GM21786 (cell line): ENCODE data around the gene RSL1D1.
"Not testable (repeated sequence)": the region's sequence is repeated elsewhere in the genome, so short reads cannot be mapped to it uniquely, and the experiment has no call there.

Experiments
- ATAC-seq: cut with Tn5 transposase; IDR thresholded peaks from one replicate; pipeline ENCODE4 v1.9.1; 2021; ENCODE audit not compliant: unreplicated experiment

The RSL1D1 gene

GRCh38 chr16:11799509-11800381, 51.6 kb downstream of the RSL1D1 start:
- ATAC-seq = no peak

GRCh38 chr16:11799017-11799381, 52.3 kb downstream of the RSL1D1 start:
- no peak for ATAC-seq

GRCh38 chr16:11797957-11798299, 53.4 kb downstream of the RSL1D1 start:
- ATAC-seq = no peak

- ATAC-seq = peak; percentile 87
Observed at GRCh38 chr16:11797166-11797956, 54.0 kb downstream of the RSL1D1 start, which contains the start of gene ZC3H7A. Gene ZC3H7A (minus strand): TSS chr16:11797258. CDS start chr16:11782354, 14,904 bp downstream.

GRCh38 chr16:11796227-11797165, 54.8 kb downstream of the RSL1D1 start:
- peak; percentile 3 for ATAC-seq

- no peak for ATAC-seq
Observed at GRCh38 chr16:11795887-11796226, 55.5 kb downstream of the RSL1D1 start.

GRCh38 chr16:11794996-11795886, 56.1 kb downstream of the RSL1D1 start:
- ATAC-seq = no peak

GRCh38 chr16:11794447-11794846, 56.9 kb downstream of the RSL1D1 start:
- ATAC-seq = no peak

- no peak for ATAC-seq
Observed at GRCh38 chr16:11793840-11794239, 57.5 kb downstream of the RSL1D1 start.

GRCh38 chr16:11792410-11793241, 58.7 kb downstream of the RSL1D1 start:
- ATAC-seq = no peak

GRCh38 chr16:11791144-11791828, 60.1 kb downstream of the RSL1D1 start:
- ATAC-seq = no peak

- ATAC-seq = no peak
Observed at GRCh38 chr16:11788914-11789313, 62.4 kb downstream of the RSL1D1 start.

- not testable (repeated sequence) for ATAC-seq
Observed at GRCh38 chr16:11784980-11785599, 66.3 kb downstream of the RSL1D1 start.

GRCh38 chr16:11784381-11784780, 67.0 kb downstream of the RSL1D1 start:
- ATAC-seq = not testable (repeated sequence)

GRCh38 chr16:11784038-11784369, 67.3 kb downstream of the RSL1D1 start:
- no peak for ATAC-seq
